ENCODE results near the gene ZFYVE9. TPM values are rescaled to one million over a fixed set of nuclear protein-coding genes. Genes with fewer than 3 reads are reported as not detected.
"Not testable (repeated sequence)": the region's sequence is repeated elsewhere in the genome, so short reads cannot be mapped to it uniquely, and the experiment has no call there.

Gene ZFYVE9
- total and polyA plus RNA-seq, 12 donors, result 3.4 to 28.9 (median 22.2) TPM

DNA sequence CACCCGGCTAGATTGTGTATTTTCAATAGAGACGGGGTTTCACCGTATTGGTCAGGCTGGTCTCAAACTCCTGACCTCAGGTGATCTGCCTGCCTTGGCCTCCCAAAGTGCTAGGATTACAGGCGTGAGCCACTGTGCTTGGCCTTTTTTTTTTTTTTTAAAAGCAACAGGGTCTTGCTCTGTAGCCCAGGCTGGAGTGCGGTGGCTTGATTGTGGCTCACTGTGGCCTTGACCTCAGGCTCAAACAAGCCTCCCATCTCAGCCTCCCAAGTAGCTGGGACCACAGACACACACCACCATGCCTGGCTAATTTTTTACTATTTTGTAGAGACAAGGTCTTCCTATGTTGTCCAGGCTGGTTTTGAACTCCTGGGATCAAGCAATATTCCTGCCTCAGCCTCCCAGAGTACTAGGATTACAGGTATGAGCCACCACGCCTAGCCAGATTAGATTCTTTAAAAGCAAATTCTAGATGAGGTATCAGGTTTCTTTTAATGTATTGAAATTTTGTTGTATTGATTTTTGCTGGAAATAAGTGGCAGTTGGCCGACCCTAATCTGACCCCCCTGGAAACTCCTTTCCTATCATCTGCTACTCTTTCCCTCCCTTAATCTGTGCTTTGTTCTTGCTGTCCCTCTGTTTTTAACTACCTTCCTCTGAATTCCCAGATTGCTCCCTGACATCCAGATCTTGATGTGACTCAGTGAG lies 26.6 kb downstream of the ZFYVE9 start:
- H3K9me3 ChIP-seq (replicated peaks in 1 of 3), result no peaks in the 10 kb centered on the region
- no peak overlapping the region for H3K27ac ChIP-seq
- TF ChIP-seq, protein P1, sequence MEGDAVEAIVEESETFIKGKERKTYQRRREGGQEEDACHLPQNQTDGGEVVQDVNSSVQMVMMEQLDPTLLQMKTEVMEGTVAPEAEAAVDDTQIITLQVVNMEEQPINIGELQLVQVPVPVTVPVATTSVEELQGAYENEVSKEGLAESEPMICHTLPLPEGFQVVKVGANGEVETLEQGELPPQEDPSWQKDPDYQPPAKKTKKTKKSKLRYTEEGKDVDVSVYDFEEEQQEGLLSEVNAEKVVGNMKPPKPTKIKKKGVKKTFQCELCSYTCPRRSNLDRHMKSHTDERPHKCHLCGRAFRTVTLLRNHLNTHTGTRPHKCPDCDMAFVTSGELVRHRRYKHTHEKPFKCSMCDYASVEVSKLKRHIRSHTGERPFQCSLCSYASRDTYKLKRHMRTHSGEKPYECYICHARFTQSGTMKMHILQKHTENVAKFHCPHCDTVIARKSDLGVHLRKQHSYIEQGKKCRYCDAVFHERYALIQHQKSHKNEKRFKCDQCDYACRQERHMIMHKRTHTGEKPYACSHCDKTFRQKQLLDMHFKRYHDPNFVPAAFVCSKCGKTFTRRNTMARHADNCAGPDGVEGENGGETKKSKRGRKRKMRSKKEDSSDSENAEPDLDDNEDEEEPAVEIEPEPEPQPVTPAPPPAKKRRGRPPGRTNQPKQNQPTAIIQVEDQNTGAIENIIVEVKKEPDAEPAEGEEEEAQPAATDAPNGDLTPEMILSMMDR (IDR thresholded peaks at IDR 0.05), result no peak
- no peak for TF ChIP-seq POLR2A (IDR thresholded peaks at IDR 0.05)
- 93 to 100% (median 94%) methylated on average over 7 of the region's 7 CpGs for WGBS, 4 donors
- peaks cover 0 to 9% of the 10 kb centered on the region in 2 donors for H3K4me1 ChIP-seq (replicated peaks in 1 of 2)
- H3K4me3 ChIP-seq, result no peak overlapping the region
- H3K36me3 ChIP-seq (replicated peaks in 1 of 2), result no peaks in the 10 kb centered on the region
- H3K27me3 ChIP-seq, result no peaks in the 10 kb centered on the region
- intact Hi-C loops (cut with DNase I), result no loop called here
- DNase-seq, result no peak

DNA sequence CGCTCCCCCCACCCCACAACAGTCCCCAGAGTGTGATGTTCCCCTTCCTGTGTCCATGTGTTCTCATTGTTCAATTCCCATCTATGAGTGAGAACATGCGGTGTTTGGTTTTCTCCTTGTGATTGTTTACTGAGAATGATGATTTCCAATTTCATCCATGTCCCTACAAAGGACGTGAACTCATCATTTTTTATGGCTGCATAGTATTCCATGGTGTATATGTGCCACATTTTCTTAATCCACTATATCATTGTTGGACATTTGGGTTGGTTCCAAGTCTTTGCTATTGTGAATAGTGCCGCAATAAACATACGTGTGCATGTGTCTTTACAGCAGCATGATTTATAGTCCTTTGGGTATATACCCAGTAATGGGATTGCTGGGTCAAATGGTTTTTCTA lies 29.3 kb downstream of the ZFYVE9 start:
- H3K27ac ChIP-seq; H3K36me3 ChIP-seq (replicated peaks in 1 of 2); DNase-seq; intact Hi-C loops (cut with DNase I); H3K4me1 ChIP-seq (replicated peaks in 1 of 2); H3K27me3 ChIP-seq; H3K4me3 ChIP-seq; H3K9me3 ChIP-seq (replicated peaks in 1 of 3): not testable (repeated sequence)
- 94 to 98% (median 95%) methylated on average over 4 to 5 of the region's 5 CpGs for whole genome bisulfite sequencing, 4 donors

DNA sequence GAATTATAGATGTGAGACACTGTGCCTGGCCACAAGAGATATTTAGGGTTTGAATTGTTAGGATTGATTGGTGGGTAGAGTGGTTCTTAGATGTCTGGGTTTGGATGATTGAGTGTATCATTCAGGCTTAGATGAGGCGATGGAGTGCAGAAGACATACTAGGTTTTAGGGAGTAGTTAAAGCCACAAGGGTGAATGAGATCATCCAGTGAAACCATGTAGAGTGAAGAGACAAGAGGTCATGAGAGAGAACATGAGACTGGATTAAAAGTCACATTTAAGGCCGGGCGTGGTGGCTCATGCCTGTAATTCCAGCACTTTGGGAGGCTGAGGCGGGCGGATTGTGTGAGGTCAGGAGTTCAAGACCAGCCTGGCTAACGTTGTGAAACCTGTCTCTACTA lies 37.2 kb downstream of the ZFYVE9 start:
- WGBS, 4 donors, result 67 to 75% (median 73%) methylated on average over 6 of the region's 6 CpGs
- no peak for TF ChIP-seq POLR2A (IDR thresholded peaks at IDR 0.05)
- TF ChIP-seq, protein P1 (IDR thresholded peaks at IDR 0.05), result no peak
- H3K9me3 ChIP-seq (replicated peaks in 1 of 3), result no peaks in the 10 kb centered on the region
- H3K4me1 ChIP-seq (replicated peaks in 1 of 2), result peaks cover 0 to 6% of the 10 kb centered on the region in 2 donors
- intact Hi-C loops (cut with DNase I), result no loop called here
- no peak overlapping the region for H3K4me3 ChIP-seq
- H3K36me3 ChIP-seq (replicated peaks in 1 of 2), result no peaks in the 10 kb centered on the region
- DNase-seq, result no peak
- H3K27ac ChIP-seq, result no peak overlapping the region
- H3K27me3 ChIP-seq, result no peaks in the 10 kb centered on the region

DNA sequence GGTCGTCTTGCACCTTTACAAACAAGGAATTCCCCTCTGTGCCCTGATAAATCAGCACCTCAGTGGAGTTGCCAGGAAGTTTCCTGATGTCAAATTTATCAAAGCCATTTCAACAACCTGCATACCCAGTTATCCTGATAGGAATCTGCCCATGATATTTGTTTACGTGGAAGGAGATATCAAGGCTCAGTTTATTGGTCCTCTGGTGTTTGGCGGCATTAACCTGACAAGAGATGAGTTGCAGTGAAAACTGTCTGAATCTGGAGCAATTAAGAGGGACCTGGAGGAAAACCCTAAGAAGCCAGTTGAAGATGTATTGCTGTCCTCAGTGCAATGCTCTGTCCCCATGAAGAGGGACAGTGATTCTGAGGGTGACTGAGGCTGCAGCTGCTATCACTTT lies 38.3 kb downstream of the ZFYVE9 start:
- Histone ChIP-seq H3K4me3 (no peak overlapping the region), H3K27me3 (no peaks in the 10 kb centered on the region), H3K27ac (no peak overlapping the region), H3K36me3 (replicated peaks in 1 of 2) (no peaks in the 10 kb centered on the region), H3K4me1 (replicated peaks in 1 of 2) (peaks cover 0 to 6% of the 10 kb centered on the region in 2 donors), H3K9me3 (replicated peaks in 1 of 3) (no peaks in the 10 kb centered on the region)
- intact Hi-C loops (cut with DNase I), result no loop called here
- TF ChIP-seq, protein P1 (IDR thresholded peaks at IDR 0.05), result no peak
- no peak for TF ChIP-seq POLR2A (IDR thresholded peaks at IDR 0.05)
- no peak for DNase-seq
- 88 to 96% (median 91%) methylated on average over 3 of the region's 3 CpGs for WGBS, 4 donors

DNA sequence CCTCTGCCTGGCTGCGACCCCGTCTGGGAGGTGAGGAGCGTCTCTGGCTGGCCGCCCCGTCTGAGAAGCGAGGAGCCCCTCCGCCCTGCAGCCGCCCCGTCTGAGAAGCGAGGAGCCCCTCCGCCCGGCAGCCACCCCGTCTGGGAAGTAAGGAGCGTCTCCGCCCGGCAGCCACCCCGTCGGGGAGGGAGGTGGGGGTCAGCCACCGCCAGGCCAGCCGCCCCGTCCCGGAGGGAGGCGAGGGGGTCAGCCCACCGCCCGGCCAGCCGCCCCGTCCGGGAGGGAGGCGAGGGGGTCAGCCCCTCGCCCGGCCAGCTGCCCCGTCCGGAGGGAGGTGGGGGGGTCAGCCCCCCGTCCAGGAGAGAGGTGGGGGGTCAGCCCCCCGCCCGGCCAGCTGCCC lies 39.9 kb downstream of the ZFYVE9 start:
- H3K27me3 ChIP-seq; H3K36me3 ChIP-seq (replicated peaks in 1 of 2); H3K4me1 ChIP-seq (replicated peaks in 1 of 2); H3K27ac ChIP-seq; H3K9me3 ChIP-seq (replicated peaks in 1 of 3); DNase-seq; intact Hi-C loops (cut with DNase I); H3K4me3 ChIP-seq: not testable (repeated sequence)
- 90 to 100% (median 98%) methylated on average over 2 to 36 of the region's 36 CpGs for WGBS, 4 donors

DNA sequence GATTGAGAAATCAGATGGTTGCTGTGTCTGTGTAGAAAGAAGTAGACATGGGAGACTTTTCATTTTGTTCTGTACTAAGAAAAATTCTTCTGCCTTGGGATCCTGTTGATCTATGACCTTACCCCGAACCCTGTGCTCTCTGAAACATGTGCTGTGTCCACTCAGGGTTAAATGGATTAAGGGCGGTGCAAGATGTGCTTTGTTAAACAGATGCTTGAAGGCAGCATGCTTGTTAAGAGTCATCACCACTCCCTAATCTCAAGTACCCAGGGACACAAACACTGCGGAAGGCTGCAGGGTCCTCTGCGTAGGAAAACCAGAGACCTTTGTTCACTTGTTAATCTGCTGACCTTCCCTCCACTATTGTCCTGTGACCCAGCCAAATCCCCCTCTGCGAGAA lies 40.4 kb downstream of the ZFYVE9 start:
- intact Hi-C loops (cut with DNase I); H3K4me3 ChIP-seq; H3K9me3 ChIP-seq (replicated peaks in 1 of 3); DNase-seq; H3K36me3 ChIP-seq (replicated peaks in 1 of 2); H3K27ac ChIP-seq; H3K4me1 ChIP-seq (replicated peaks in 1 of 2); H3K27me3 ChIP-seq: not testable (repeated sequence)
- WGBS, 4 donors, result 58 to 72% (median 63%) methylated on average over 4 to 5 of the region's 5 CpGs

Measured in adrenal gland (tissue), 12 donors.